ENCODE results near the gene SHC3. TPM values are rescaled to one million over a fixed set of nuclear protein-coding genes. Genes with fewer than 3 reads are reported as not detected.

SHC3 gene
- polyA plus RNA-seq, 1 donor from 2014 or later, result not detected

- Mint-ChIP-seq H3K27ac (no peak overlapping the region), H3K4me3 (no peak overlapping the region), H3K4me1 (no peaks in the 10 kb centered on the region), H3K27me3 (no peaks in the 10 kb centered on the region), H3K36me3 (no peaks in the 10 kb centered on the region), H3K9me3 (peaks cover 0 to 3% (median 0%) of the 10 kb centered on the region in 3 donors)
These were observed 202.4 kb downstream of the SHC3 start for GRCh38 chr9:88975966-88976889.

- H3K4me1 Mint-ChIP-seq, result no peaks in the 10 kb centered on the region
- H3K9me3 Mint-ChIP-seq, result no peaks in the 10 kb centered on the region
- no peaks in the 10 kb centered on the region for H3K36me3 Mint-ChIP-seq
- H3K27me3 Mint-ChIP-seq, result no peaks in the 10 kb centered on the region
- H3K4me3 Mint-ChIP-seq, result no peak overlapping the region
- H3K27ac Mint-ChIP-seq, result no peak overlapping the region
These were observed 204.0 kb downstream of the SHC3 start for GRCh38 chr9:88974641-88975040.

GRCh38 chr9:88973281-88974045 lies 205.2 kb downstream of the SHC3 start:
- no peak overlapping the region for H3K27ac Mint-ChIP-seq
- no peaks in the 10 kb centered on the region for H3K9me3 Mint-ChIP-seq
- peaks cover under 1% of the 10 kb centered on the region for H3K27me3 Mint-ChIP-seq
- no peaks in the 10 kb centered on the region for H3K4me1 Mint-ChIP-seq
- no peak overlapping the region for H3K4me3 Mint-ChIP-seq
- H3K36me3 Mint-ChIP-seq, result no peaks in the 10 kb centered on the region

- Mint-ChIP-seq H3K27me3 (peaks cover 2% of the 10 kb centered on the region), H3K4me1 (no peaks in the 10 kb centered on the region), H3K4me3 (no peak overlapping the region), H3K27ac (no peak overlapping the region), H3K36me3 (no peaks in the 10 kb centered on the region), H3K9me3 (no peaks in the 10 kb centered on the region)
These were observed 206.2 kb downstream of the SHC3 start for GRCh38 chr9:88972401-88972800.

- Mint-ChIP-seq H3K36me3 (no peaks in the 10 kb centered on the region), H3K27ac (no peak overlapping the region), H3K27me3 (peaks cover 2% of the 10 kb centered on the region), H3K9me3 (no peaks in the 10 kb centered on the region), H3K4me1 (no peaks in the 10 kb centered on the region), H3K4me3 (no peak overlapping the region)
These were observed 207.3 kb downstream of the SHC3 start for GRCh38 chr9:88971131-88971960.

GRCh38 chr9:88969646-88970373 lies 208.8 kb downstream of the SHC3 start:
- no peaks in the 10 kb centered on the region for H3K9me3 Mint-ChIP-seq
- no peaks in the 10 kb centered on the region for H3K4me1 Mint-ChIP-seq
- no peak overlapping the region for H3K27ac Mint-ChIP-seq
- no peaks in the 10 kb centered on the region for H3K36me3 Mint-ChIP-seq
- peaks cover 4% of the 10 kb centered on the region for H3K27me3 Mint-ChIP-seq
- H3K4me3 Mint-ChIP-seq, result no peak overlapping the region

- H3K9me3 Mint-ChIP-seq, result no peaks in the 10 kb centered on the region
These were observed 209.8 kb downstream of the SHC3 start for GRCh38 chr9:88968799-88969198.

GRCh38 chr9:88966894-88967676 lies 211.5 kb downstream of the SHC3 start:
- no peak overlapping the region for H3K4me3 Mint-ChIP-seq
- peaks cover 4% of the 10 kb centered on the region for H3K27me3 Mint-ChIP-seq
- no peaks in the 10 kb centered on the region for H3K36me3 Mint-ChIP-seq
- H3K9me3 Mint-ChIP-seq, result no peaks in the 10 kb centered on the region
- H3K4me1 Mint-ChIP-seq, result no peaks in the 10 kb centered on the region
- no peak overlapping the region for H3K27ac Mint-ChIP-seq

More at GRCh38 chr9:88968799-88969198, 209.8 kb downstream of the SHC3 start:
- Mint-ChIP-seq H3K4me3 (no peak overlapping the region), H3K4me1 (no peaks in the 10 kb centered on the region), H3K27me3 (peaks cover 4% of the 10 kb centered on the region), H3K27ac (no peak overlapping the region), H3K36me3 (no peaks in the 10 kb centered on the region)

GRCh38 chr9:88965473-88965872 lies 213.1 kb downstream of the SHC3 start:
- Mint-ChIP-seq H3K36me3 (no peaks in the 10 kb centered on the region), H3K9me3 (no peaks in the 10 kb centered on the region), H3K27me3 (peaks cover 7% of the 10 kb centered on the region), H3K4me3 (no peak overlapping the region), H3K27ac (no peak overlapping the region), H3K4me1 (no peaks in the 10 kb centered on the region)

GRCh38 chr9:88960632-88961031 lies 218.0 kb downstream of the SHC3 start:
- H3K4me1 Mint-ChIP-seq, result no peaks in the 10 kb centered on the region
- H3K9me3 Mint-ChIP-seq, result no peaks in the 10 kb centered on the region
- no peak overlapping the region for H3K27ac Mint-ChIP-seq
- peaks cover 5% of the 10 kb centered on the region for H3K27me3 Mint-ChIP-seq
- H3K36me3 Mint-ChIP-seq, result no peaks in the 10 kb centered on the region
- H3K4me3 Mint-ChIP-seq, result no peak overlapping the region

- H3K27me3 Mint-ChIP-seq, result peaks cover 6% of the 10 kb centered on the region
- H3K27ac Mint-ChIP-seq, result no peak overlapping the region
- no peaks in the 10 kb centered on the region for H3K9me3 Mint-ChIP-seq
- H3K4me1 Mint-ChIP-seq, result no peaks in the 10 kb centered on the region
- no peaks in the 10 kb centered on the region for H3K36me3 Mint-ChIP-seq
- H3K4me3 Mint-ChIP-seq, result no peak overlapping the region
These were observed 218.7 kb downstream of the SHC3 start for GRCh38 chr9:88959727-88960469.

- Mint-ChIP-seq H3K4me3 (no peak overlapping the region), H3K36me3 (no peaks in the 10 kb centered on the region), H3K27ac (no peak overlapping the region), H3K27me3 (peaks cover 15% of the 10 kb centered on the region), H3K4me1 (no peaks in the 10 kb centered on the region), H3K9me3 (no peaks in the 10 kb centered on the region)
These were observed 221.1 kb downstream of the SHC3 start for GRCh38 chr9:88957526-88957925.
